Thoracic aorta (tissue), 2 donors: ENCODE results near the gene UNC5B. TPM values are rescaled to one million over a fixed set of nuclear protein-coding genes. Genes with fewer than 3 reads are reported as not detected.

ENCODE experiments used
- ATAC-seq: fragments of 150-250 bp; one replicate; pipeline ENCODE4 v1.8.0; 2017; ENCODE audit warnings: low read depth; ENCODE audit not compliant: insufficient number of reproducible peaks, low FRiP score
- DNase-seq: peaks from one replicate; pipeline ENCODE4 v3.0.0-alpha.2; 2020; ENCODE audit warnings: low spot score
- H3K27ac ChIP-seq, 2 donors: fragments of 200-600 bp; sonication (generic); 1 replicate in 1 of 2; 2 replicates in 1 of 2; pipeline ENCODE4 v1.5.1; 2016; ENCODE audit warnings: mild to moderate bottlenecking in 2 of 2, moderate library complexity in 2 of 2
- H3K27me3 ChIP-seq: fragments of 200-600 bp; sonication (generic); replicated peaks from 2 replicates; pipeline ENCODE4 v1.6.0; 2016; ENCODE audit warnings: mild to moderate bottlenecking; ENCODE audit not compliant: insufficient read depth
- H3K36me3 ChIP-seq: fragments of 200-600 bp; sonication (generic); one replicate; pipeline ENCODE4 v1.5.1; 2016
- H3K4me1 ChIP-seq, 2 donors: fragments of 200-600 bp; sonication (generic); 1 replicate in 1 of 2; 2 replicates in 1 of 2; pipeline versions ENCODE4 v1.5.1 to v1.6.0; 2016; ENCODE audit warnings: low read depth in 2 of 2, mild to moderate bottlenecking in 1 of 2; ENCODE audit not compliant: control insufficient read depth in 1 of 2
- H3K4me3 ChIP-seq: fragments of 200-600 bp; sonication (generic); 2 replicates; pipeline ENCODE4 v1.5.1; 2016; ENCODE audit warnings: mild to moderate bottlenecking
- H3K9me3 ChIP-seq: fragments of 200-600 bp; sonication (generic); 2 replicates; pipeline ENCODE4 v1.5.1; 2016
- CTCF ChIP-seq: fragments of 200-600 bp; sonication (generic); IDR thresholded peaks from one replicate; pipeline ENCODE4 v1.5.1; 2019; ENCODE audit warnings: antibody characterized with exemption
- total RNA-seq, 2 donors: library from RNA; depleted of rRNA; stranded (reverse); fragments of >200 nt; gene quantifications; one replicate each; pipeline versions ENCODE4 v1.1.0 to v1.2.3, GENCODE V29; 2016

Gene UNC5B
- total RNA-seq, 2 donors from 2014 or later, result 18.3 to 24.2 TPM

GRCh38 chr10:71292624-71293445 lies 80.5 kb downstream of the UNC5B start:
- ATAC-seq (no peak), DNase-seq (no peak)
- Histone ChIP-seq H3K9me3 (no peaks in the 10 kb centered on the region), H3K27me3 (no peaks in the 10 kb centered on the region), H3K36me3 (no peaks in the 10 kb centered on the region), H3K27ac (no peak overlapping the region), H3K4me1 (no peaks in the 10 kb centered on the region), H3K4me3 (no peak overlapping the region)
- TF ChIP-seq CTCF, result no peak

- Histone ChIP-seq H3K36me3 (no peaks in the 10 kb centered on the region), H3K27ac (no peak overlapping the region), H3K27me3 (no peaks in the 10 kb centered on the region), H3K4me3 (no peak overlapping the region), H3K9me3 (no peaks in the 10 kb centered on the region), H3K4me1 (no peaks in the 10 kb centered on the region)
- ATAC-seq (no peak), DNase-seq (no peak)
- no peak for TF ChIP-seq CTCF
These were observed 81.2 kb downstream of the UNC5B start for GRCh38 chr10:71293446-71294084.

- no peak for TF ChIP-seq CTCF
- H3K4me1 ChIP-seq, result no peaks in the 10 kb centered on the region
- H3K4me3 ChIP-seq, result no peak overlapping the region
- H3K27ac ChIP-seq, result no peak overlapping the region
- no peaks in the 10 kb centered on the region for H3K36me3 ChIP-seq
- H3K27me3 ChIP-seq, result no peaks in the 10 kb centered on the region
- no peak for ATAC-seq
- no peak for DNase-seq
- H3K9me3 ChIP-seq, result no peaks in the 10 kb centered on the region
These were observed 81.8 kb downstream of the UNC5B start for GRCh38 chr10:71294091-71294561.

GRCh38 chr10:71294856-71295255 lies 82.5 kb downstream of the UNC5B start:
- Histone ChIP-seq H3K4me3 (no peak overlapping the region), H3K9me3 (no peaks in the 10 kb centered on the region), H3K27ac (no peak overlapping the region), H3K4me1 (no peaks in the 10 kb centered on the region), H3K27me3 (no peaks in the 10 kb centered on the region), H3K36me3 (no peaks in the 10 kb centered on the region)
- ATAC-seq (no peak), DNase-seq (no peak)
- no peak for TF ChIP-seq CTCF

GRCh38 chr10:71295641-71296040 lies 83.3 kb downstream of the UNC5B start:
- no peak for ATAC-seq
- no peak for TF ChIP-seq CTCF

More at GRCh38 chr10:71295641-71296040, 83.3 kb downstream of the UNC5B start:
- H3K27me3 ChIP-seq, result no peaks in the 10 kb centered on the region
- H3K9me3 ChIP-seq, result no peaks in the 10 kb centered on the region
- DNase-seq, result no peak
- H3K36me3 ChIP-seq, result no peaks in the 10 kb centered on the region
- no peak overlapping the region for H3K4me3 ChIP-seq
- H3K27ac ChIP-seq, result no peak overlapping the region
- no peaks in the 10 kb centered on the region for H3K4me1 ChIP-seq
